Fibroblast of skin of left biceps (primary cell): ENCODE measurements around the gene CDH18.

ENCODE experiments used
- DNase-seq, 2 experiments: peaks; one replicate each; pipeline ENCODE4 v3.0.0-alpha.2; 2013; ENCODE audit warnings: low read depth in 2 of 2

The CDH18 gene

GRCh38 chr5:19605846-19606407 is 382.1 kb downstream of the CDH18 start:
- no peak for DNase-seq

GRCh38 chr5:19584131-19584530 is 403.9 kb downstream of the CDH18 start:
- DNase-seq: no peak

GRCh38 chr5:19577882-19578281 is 410.1 kb downstream of the CDH18 start:
- peak in 1 of 2 experiments; percentile 1 for DNase-seq

GRCh38 chr5:19568004-19568403 is 420.0 kb downstream of the CDH18 start:
- no peak for DNase-seq

GRCh38 chr5:19565466-19565865 is 422.5 kb downstream of the CDH18 start:
- no peak for DNase-seq

GRCh38 chr5:19564036-19564435 is 424.0 kb downstream of the CDH18 start:
- DNase-seq: no peak

GRCh38 chr5:19555876-19556275 is 432.1 kb downstream of the CDH18 start:
- no peak for DNase-seq

- DNase-seq: no peak
Observed at GRCh38 chr5:19555436-19555835, 432.6 kb downstream of the CDH18 start.

GRCh38 chr5:19554524-19554923 is 433.5 kb downstream of the CDH18 start:
- DNase-seq: no peak

GRCh38 chr5:19547640-19548039 is 440.4 kb downstream of the CDH18 start:
- peak; percentile 84 to 85 for DNase-seq

GRCh38 chr5:19546521-19546920 is 441.5 kb downstream of the CDH18 start:
- DNase-seq: no peak

- no peak for DNase-seq
Observed at GRCh38 chr5:19538607-19539006, 449.4 kb downstream of the CDH18 start.

GRCh38 chr5:19536387-19536786 is 451.6 kb downstream of the CDH18 start:
- DNase-seq: peak; percentile 36 to 49

GRCh38 chr5:19534751-19535150 is 453.2 kb downstream of the CDH18 start:
- DNase-seq: no peak

- no peak for DNase-seq
Observed at GRCh38 chr5:19532936-19533335, 455.1 kb downstream of the CDH18 start.

GRCh38 chr5:19531374-19531952 is 456.5 kb downstream of the CDH18 start:
- no peak for DNase-seq

GRCh38 chr5:19519448-19519847 is 468.6 kb downstream of the CDH18 start:
- DNase-seq: no peak

- DNase-seq: no peak
Observed at GRCh38 chr5:19498852-19499251, 489.1 kb downstream of the CDH18 start.

GRCh38 chr5:19497229-19497815 is 490.7 kb downstream of the CDH18 start:
- no peak for DNase-seq

- no peak for DNase-seq
Observed at GRCh38 chr5:19496056-19496455, 491.9 kb downstream of the CDH18 start.

GRCh38 chr5:19492861-19493260 is 495.1 kb downstream of the CDH18 start:
- DNase-seq: no peak

GRCh38 chr5:19488786-19489185 is 499.2 kb downstream of the CDH18 start:
- DNase-seq: no peak

- DNase-seq: no peak
Observed at GRCh38 chr5:19487480-19487879, 500.5 kb downstream of the CDH18 start.

GRCh38 chr5:19479562-19479961 is 508.4 kb downstream of the CDH18 start:
- no peak for DNase-seq
